HG03558 (cell line): Measurements from ENCODE around the gene AOX1.
"Not testable (repeated sequence)": the region's sequence is repeated elsewhere in the genome, so short reads cannot be mapped to it uniquely, and the experiment has no call there.

Experiments used
- ATAC-seq: cut with Tn5 transposase; IDR thresholded peaks from one replicate; pipeline ENCODE4 v1.9.1; 2021; ENCODE audit warnings: moderate number of reproducible peaks; ENCODE audit not compliant: unreplicated experiment; ENCODE audit errors: extremely low read depth

Gene AOX1

DNA sequence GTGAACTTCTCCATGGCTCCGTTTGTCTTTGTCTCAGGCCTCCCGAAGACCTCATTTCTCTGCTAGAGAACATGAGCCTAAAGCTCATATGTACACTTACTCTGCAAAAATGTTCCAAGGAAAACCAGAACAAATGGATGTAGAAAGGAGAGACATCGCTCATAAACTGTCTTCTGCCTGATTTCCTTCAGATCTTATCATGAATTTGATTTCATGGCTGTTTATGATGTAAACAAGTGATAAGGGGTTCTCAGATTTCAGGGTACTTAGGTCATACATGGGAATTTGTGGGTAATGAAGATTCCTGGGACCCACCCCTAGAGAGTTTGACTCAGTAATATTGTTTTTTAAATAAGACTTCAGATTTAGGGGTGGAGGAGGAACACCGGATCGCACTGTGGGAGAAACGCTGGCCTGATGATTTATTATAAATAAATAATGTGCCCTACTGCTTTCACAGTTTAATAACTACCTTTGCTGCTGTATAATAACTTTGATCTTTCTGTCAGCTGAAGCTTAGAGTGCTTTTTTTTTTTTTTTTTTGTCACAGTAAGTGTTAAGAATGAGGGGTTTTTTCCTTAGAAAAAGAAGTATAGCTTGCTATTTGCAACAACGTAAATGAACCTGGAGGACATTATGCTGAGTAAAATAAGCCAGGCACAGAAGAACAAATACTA, 14.9 kb downstream of the AOX1 start:
- ATAC-seq = no peak

DNA sequence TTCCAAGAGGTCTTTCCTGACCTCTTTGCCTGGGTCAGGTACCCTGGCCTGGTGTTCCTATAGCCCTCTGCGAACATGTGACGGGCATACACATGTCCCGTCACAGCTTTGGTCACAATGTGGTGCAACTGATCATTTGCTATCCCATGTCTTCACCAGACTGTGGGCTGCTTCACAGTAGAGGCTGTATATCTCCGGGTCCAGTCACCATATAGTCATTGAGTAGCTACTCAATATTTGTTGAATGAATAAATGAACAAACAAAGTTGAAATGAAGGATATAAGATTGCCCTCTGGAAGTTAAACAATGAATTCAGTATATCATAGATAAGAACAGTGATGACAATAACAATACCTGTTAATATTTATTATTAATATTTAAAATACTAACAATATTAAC, 16.8 kb downstream of the AOX1 start:
- ATAC-seq = no peak

DNA sequence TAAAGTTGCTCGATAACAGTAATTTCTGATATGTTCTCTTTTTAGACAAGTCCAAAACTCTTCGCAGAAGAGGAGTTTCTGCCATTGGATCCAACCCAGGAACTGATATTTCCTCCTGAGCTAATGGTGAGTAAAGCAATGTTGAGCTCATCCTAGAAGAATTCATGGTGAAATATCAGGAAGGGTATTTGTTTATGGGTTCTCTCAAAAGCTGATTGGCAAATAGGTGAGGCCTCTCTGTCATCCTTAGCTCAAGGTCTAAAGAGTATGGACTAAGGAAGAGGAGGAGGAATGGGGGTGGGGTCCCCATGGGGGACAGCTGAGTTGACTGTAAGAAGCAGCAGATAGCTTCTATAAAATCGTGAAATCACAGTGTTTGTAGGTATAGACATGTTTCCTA, 18.2 kb downstream of the AOX1 start:
- ATAC-seq = no peak

DNA sequence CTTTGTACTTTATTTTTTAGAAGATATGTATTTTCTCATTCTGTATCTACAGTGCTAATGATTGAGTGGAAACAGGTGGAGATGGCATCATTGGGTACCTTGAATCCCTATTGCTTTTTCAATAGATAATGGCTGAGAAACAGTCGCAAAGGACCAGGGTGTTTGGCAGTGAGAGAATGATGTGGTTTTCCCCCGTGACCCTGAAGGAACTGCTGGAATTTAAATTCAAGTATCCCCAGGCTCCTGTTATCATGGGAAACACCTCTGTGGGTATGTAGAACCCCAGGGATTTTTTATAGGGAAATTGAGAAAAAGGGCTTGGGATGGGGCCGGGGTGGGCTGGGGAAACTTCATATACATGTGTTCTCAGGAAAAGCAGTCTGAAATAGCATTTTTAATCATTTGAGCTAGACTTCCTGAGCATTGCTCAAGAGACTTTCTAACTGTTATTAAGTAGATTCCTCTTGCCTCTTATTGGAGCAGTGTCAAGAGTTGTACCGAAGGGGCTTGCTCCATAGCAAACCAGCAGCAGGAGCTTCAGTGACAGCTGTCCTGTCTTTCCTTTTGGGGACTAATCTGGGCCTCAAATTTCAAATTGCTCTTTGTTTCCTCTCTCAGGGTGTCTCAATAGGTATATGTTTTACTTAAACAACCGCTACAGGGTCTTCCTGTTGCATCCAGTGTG, 18.9 kb downstream of the AOX1 start:
- no peak for ATAC-seq

DNA sequence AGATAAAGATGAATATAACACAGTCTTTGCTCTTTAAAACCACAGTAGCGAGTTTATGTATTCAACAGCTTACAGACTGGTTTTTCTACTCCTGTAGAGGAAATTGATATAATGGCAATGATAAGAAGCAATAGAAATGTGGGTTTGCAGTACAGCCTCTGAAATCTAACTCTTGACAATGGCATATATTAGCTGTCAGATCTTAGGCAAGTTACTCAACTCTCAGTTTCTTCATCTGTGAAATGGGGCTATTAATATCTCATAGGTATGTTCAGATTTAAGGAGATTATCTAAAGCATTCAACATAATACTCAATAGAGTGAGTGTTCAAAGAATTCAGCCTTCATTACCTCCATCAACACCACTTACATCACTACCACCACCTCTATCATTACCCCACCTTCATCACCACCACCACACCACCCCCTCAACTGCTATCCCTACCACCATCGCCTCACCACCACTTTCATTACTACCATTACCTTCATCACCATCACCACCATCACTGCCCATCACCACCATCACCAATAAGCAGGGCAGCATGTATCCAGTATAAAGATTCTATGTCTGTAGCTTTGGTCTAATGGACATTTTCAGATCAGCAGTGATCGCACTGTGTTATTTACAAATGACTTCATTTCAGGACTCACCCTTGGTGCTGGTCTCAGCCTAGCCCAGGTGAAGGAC, 22.7 kb downstream of the AOX1 start:
- ATAC-seq = no peak

DNA sequence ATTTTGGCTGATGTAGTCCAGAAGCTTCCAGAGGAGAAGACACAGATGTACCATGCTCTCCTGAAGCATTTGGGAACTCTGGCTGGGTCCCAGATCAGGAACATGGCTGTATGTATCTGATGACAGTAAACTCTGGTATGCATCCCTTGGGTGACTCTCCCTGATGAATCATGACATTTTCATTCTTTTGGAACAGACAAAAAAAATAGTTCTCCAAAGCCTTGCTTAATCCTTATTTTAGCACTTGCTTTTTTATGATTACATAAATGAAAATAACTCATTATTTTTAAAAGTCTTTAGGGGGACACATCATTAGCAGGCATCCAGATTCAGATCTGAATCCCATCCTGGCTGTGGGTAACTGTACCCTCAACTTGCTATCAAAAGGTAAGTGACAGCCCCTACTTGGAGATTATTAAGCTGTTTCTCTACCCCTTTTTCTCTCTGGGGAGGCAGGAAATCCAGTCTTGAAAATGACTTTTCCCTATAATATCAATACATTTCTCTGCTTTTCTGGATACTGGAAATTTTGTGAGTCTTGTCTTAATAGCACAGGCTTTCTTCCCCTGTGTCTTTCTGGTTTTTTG, 23.3 kb downstream of the AOX1 start:
- ATAC-seq = no peak

DNA sequence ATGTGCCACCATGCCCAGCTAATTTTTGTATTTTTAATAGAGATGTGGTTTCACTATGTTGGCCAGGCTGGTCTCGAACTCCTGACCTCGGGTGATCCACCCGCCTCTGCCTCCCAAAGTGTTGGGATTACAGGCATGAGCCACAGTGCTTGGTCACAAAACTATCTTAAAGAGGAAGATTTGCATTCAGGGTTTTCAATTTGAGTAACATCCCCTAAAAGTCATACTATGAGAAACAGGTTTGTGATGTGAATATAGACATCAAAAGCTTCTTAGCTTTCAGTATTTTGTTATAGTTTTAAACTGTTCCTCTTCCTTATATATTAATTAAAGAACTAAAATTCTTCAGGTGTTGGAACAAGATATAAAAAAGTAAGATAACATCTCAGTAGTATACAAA, 24.4 kb downstream of the AOX1 start:
- not testable (repeated sequence) for ATAC-seq

DNA sequence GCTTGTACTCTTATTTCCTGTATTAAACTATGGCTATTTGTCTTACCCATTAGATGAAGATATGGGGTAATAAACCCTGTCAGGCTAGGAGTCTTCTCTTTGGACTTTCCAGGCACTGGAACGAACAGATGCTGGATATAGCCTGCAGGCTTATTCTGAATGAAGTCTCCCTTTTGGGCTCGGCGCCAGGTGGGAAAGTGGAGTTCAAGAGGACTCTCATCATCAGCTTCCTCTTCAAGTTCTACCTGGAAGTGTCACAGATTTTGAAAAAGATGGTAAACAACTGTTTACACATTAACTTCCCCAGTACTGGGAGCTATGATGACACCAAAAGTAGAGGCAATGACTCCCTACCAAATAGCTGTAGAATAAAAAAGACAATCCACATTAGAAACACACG, 27.9 kb downstream of the AOX1 start:
- ATAC-seq = no peak

DNA sequence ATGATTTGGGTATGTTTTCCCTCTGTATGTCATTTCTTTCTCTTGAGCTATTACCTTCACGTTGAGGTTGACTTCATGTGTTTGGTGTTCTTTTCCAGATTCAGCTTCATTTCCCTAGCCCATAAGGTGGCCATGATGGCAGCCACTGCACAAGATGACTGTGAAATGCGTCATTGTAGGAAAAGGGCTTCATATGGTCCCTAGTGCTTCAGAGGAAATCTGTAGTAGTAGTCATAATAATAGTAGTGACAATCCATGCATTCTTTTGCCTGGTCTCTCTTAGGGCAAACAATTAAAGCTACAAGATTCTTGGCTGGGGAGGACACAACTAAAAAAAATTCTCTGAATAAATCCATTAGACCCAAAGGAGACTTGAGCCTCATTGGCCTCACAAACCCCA, 28.4 kb downstream of the AOX1 start:
- ATAC-seq = no peak

DNA sequence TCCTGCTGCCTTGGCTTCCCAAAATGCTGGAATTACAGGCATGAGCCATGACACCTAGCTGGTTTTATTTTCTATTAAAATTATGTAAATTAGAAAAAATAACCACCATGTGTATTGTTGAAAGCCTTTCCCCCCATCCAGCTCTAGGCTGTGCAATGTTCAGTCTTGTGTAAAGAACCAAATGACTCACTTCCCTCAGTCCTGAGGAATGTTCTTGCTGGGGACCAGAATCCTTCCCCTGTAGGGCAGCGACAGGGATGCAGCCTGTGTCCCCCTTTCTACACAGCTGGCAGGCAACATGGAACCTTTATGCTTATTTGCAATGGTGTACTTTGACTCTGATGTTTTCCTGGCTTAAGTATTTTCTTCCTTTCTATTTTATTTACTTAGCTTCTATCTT, 29.4 kb downstream of the AOX1 start:
- no peak for ATAC-seq

DNA sequence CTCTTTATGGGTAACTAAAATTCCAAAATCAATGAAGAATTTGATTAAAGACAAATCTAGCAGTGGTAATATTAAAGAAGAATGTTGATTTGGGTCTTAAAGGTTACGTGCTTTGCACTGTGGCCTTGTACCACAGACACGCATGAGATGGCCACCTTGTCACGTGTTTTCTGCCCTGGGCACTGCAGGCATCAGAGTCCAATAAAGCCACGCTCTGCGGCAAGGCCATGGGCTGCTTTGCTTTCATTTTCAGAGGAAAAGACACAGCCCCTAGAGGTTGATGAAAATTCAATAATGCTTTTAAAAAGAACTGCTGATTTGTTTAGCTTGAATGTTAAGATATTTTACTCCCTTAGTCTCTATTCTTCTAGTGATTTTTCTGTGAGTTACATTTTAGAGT, 30.4 kb downstream of the AOX1 start:
- ATAC-seq = no peak

DNA sequence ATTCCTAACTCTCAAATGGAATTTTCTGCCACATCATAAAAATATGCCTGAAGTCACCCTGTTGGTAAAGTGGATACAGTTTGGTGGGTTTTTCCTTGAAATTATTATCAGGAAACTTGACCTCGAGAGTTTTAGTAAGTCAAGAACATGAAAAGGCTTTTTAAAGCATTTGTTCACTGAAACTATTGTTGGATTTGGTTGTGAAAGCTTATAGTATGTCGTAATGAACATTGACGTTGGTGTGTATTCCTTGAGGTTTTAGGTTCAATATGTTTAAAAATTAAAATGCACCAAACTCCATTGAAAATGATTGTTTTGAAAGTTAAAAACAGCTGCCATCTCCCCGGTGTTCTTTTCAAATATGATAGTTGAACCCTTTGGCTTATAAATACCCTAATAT, 30.8 kb downstream of the AOX1 start:
- ATAC-seq = no peak

DNA sequence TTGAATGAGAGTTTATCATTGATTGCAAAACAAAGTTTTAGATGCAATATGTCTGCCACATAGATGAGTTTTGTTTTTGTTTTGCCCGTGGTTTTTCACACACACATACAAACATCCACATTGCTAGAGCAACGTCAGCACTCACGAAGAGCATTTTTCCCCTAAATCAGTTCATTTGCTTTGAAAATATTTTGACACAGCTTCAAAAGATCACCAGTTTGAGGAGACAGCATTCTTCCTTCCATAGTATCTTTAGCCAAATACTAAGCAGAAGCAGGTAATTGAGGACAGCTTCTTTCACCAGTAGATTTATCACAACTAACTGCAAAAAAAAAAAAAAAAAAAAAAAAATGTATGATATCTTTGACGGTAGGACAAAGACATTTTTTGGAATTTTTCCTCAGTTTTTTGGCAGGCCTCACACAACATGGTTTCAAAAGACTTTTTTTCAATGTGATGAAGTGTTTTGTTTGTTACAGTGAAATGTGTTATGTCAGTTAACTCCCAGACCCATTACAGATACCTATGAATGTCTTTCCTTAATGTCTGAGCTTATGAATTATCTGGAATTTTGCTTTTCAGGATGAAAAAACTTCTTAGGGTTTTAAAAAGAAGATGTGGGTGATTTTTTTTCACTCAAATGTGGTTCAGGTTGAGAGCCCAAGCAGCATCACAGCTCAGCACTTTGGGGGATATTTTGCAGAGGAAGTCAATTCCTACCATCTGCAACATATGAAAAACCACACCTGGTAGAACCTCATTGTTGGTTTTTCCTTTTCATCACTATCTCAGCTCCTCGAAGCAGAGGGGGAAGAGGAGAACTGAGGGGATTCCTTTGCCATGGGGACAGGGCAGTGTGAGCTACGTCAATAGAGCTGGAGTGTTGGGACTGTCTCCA, 31.6 kb downstream of the AOX1 start:
- ATAC-seq = no peak

DNA sequence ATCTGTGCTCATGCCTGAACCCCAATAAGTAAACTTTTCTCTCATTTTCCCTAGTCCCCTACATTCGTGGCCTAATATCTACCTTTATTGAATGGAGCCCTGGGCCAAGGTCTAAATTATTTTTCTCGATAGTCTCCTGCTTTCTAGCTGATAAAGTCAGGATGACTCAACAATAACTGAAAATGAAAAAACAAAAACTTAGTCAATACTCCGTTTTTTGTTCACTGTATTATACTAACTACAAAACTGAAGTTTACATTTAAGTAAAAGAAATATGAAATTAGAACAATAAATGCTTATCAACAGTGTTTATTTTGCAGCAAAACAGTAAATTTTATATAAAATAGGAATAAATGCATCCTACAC, 32.2 kb downstream of the AOX1 start:
- no peak for ATAC-seq

DNA sequence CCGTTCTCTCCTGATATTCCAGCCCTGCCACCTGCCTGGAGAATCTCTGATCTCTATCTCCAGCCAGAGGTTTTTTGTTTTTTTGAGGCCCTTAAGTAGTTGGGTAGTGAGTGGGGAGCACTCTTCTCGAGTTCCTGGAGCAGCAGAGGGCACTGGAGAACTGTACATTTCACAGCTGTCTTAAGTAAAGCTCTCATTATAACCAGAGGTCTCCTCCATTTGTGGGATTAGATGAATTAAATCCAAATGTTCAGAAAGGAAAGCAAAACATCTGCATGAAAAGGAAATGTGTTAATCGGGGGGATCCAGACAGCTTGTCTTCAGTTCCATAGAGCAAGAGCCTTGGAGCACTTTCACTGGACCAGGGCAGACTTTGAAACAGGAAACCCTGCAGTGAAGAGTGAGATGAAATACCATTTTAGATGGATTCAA, 32.8 kb downstream of the AOX1 start:
- no peak for ATAC-seq

DNA sequence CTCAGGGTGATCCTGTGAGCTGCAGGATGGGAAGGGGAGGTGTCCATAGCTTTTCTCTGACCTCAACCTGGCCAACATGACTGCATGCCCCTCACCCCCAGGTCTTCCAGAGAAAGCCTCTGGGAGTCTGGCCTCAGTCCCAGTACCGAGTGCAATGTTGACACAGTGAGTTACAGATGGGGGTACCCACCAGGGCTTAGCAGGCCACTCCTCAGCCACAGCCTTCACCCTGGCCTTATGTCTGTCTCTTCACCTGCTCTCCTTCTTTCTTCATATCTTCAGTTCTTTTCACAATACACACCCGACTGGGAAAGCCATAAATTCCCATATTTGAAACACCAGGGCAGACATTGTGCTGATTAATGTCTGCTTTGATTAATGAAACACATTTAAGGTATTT, 33.5 kb downstream of the AOX1 start:
- no peak for ATAC-seq

DNA sequence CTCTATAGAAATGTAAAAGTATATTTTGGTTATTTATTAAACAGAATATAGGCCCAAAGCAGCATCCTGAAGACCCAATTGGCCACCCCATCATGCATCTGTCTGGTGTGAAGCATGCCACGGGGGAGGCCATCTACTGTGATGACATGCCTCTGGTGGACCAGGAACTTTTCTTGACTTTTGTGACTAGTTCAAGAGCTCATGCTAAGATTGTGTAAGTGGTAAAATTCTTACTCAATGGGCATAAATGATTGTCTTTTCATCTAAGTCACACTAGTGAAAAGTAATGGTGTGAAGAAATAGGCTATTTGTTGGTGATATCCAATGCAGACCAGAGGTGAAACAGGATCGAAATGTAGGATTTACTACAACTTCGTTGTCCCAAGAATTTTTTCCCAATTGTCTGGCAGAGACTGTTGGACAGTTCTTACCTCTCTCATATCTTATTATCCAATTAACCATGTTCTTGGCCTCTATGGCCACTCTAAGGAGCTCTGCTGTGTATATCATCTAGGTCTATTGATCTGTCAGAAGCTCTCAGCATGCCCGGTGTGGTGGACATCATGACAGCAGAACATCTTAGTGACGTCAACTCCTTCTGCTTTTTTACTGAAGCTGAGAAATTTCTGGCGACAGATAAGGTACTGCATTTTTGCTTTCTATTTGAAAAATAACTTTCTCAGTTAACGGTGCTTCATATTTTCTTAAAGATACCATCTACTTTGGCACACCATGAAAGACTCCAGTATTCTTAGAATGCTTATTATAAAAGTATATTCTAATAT, 35.0 kb downstream of the AOX1 start:
- no peak for ATAC-seq

DNA sequence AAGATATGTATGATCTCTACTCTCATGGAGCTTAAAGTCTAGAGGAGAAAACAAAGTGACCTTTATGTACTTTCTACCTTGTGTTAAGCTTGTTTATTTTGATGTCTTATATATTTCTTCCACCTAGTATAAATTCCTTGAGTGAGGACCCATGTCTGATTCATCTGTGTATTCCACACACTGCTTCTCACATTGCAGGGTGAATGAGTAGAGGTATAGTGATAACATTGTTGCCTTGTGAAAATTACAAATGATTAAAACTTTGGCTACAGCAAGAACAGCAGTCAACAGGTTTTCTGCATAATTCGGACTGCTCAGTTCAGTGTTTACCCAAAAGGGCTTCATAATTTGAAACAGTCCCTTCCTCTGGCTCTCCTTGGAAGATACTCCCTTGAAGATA, 36.3 kb downstream of the AOX1 start:
- ATAC-seq = no peak

DNA sequence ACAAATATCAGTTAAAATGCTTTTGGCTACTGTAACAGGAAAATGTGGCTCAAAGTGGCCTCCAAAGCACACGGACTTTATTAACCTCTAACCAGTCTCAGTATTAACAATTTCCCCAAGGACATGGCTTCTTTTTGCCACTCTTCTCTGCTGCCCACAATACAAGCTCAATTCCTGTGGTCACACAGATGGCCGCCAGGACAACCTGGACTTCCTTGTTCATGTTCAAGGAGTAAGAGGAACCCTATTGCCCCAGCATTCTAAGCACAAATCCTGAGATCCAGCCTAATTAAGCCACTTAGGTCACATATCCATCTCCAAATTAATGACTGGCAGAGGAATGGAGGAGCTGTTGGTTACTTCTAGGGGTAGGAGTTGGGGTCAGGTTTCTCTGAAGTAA, 38.2 kb downstream of the AOX1 start:
- no peak for ATAC-seq

DNA sequence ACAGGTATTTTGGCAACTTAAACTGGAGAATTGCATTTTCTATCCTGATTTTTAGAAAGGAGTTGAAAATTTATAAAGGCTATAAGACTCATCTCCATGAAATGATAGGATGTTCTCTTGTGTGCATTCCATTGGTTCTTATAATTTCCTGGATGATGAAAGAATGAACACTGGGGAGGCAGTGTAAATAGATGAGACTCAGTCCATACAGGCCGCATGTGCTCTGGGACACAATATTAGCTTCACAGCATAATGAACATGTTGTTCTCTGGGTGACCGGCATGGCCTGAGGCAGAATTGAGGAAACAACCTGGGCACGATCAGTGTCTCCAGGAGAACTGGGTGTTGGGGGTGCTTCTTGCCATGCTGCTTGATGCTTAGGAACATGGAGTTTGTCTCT, 38.8 kb downstream of the AOX1 start:
- ATAC-seq = no peak
